ENCODE measurements around the gene RGS21.

The RGS21 gene

DNA sequence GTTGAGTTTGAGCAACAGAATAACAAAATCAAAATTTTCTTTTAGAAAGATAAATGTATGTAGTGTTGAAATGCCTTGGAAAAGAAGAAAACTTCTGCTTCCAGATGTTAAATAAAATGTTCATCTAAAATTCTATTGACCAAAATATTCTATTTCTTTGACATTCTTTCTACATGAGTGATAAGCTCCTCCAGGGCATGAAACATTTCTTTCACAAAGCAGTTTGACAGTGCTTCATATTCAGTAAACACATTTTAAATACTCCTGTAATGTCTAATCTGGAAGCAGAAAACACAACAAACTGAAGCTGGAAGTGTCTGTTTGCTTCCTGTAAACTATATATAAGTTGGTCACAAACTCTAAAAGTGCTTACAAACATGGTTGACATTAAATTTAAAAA, 61.5 kb downstream of the RGS21 start:
- DNase-seq (ENCODE audit: low read depth in 1 of 2, low spot score in 1 of 2), result no peak
- no peaks in the 10 kb centered on the region for H3K27me3 ChIP-seq (ENCODE audit: insufficient read depth, poor library complexity, severe bottlenecking)
- no peak overlapping the region for H3K27ac ChIP-seq (replicated peaks)
- no peak for TF ChIP-seq SPI1 (IDR thresholded peaks at IDR 0.05; ENCODE audit: borderline replicate concordance, low read depth)
- TF ChIP-seq, protein P1, sequence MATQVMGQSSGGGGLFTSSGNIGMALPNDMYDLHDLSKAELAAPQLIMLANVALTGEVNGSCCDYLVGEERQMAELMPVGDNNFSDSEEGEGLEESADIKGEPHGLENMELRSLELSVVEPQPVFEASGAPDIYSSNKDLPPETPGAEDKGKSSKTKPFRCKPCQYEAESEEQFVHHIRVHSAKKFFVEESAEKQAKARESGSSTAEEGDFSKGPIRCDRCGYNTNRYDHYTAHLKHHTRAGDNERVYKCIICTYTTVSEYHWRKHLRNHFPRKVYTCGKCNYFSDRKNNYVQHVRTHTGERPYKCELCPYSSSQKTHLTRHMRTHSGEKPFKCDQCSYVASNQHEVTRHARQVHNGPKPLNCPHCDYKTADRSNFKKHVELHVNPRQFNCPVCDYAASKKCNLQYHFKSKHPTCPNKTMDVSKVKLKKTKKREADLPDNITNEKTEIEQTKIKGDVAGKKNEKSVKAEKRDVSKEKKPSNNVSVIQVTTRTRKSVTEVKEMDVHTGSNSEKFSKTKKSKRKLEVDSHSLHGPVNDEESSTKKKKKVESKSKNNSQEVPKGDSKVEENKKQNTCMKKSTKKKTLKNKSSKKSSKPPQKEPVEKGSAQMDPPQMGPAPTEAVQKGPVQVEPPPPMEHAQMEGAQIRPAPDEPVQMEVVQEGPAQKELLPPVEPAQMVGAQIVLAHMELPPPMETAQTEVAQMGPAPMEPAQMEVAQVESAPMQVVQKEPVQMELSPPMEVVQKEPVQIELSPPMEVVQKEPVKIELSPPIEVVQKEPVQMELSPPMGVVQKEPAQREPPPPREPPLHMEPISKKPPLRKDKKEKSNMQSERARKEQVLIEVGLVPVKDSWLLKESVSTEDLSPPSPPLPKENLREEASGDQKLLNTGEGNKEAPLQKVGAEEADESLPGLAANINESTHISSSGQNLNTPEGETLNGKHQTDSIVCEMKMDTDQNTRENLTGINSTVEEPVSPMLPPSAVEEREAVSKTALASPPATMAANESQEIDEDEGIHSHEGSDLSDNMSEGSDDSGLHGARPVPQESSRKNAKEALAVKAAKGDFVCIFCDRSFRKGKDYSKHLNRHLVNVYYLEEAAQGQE (IDR thresholded peaks at IDR 0.05; ENCODE audit: insufficient replicate concordance, low read depth), result no peak
- no peak for TF ChIP-seq GABPA (IDR thresholded peaks at IDR 0.05; ENCODE audit: low read depth)
- no peak for TF ChIP-seq POLR2AphosphoS5 (IDR thresholded peaks at IDR 0.05; ENCODE audit: low read depth)
- TF ChIP-seq, protein P2, sequence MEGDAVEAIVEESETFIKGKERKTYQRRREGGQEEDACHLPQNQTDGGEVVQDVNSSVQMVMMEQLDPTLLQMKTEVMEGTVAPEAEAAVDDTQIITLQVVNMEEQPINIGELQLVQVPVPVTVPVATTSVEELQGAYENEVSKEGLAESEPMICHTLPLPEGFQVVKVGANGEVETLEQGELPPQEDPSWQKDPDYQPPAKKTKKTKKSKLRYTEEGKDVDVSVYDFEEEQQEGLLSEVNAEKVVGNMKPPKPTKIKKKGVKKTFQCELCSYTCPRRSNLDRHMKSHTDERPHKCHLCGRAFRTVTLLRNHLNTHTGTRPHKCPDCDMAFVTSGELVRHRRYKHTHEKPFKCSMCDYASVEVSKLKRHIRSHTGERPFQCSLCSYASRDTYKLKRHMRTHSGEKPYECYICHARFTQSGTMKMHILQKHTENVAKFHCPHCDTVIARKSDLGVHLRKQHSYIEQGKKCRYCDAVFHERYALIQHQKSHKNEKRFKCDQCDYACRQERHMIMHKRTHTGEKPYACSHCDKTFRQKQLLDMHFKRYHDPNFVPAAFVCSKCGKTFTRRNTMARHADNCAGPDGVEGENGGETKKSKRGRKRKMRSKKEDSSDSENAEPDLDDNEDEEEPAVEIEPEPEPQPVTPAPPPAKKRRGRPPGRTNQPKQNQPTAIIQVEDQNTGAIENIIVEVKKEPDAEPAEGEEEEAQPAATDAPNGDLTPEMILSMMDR (IDR thresholded peaks at IDR 0.05; ENCODE audit: insufficient read depth, low read length), result no peak
- no peak overlapping the region for H3K4me3 ChIP-seq (replicated peaks; ENCODE audit: insufficient read depth, low read length)

- no peak for DNase-seq (ENCODE audit: low read depth in 1 of 2, low spot score in 1 of 2)
- Histone ChIP-seq H3K27me3 (ENCODE audit: insufficient read depth, poor library complexity, severe bottlenecking) (no peaks in the 10 kb centered on the region), H3K27ac (replicated peaks) (no peak overlapping the region), H3K4me3 (replicated peaks; ENCODE audit: insufficient read depth, low read length) (no peak overlapping the region)
- TF ChIP-seq POLR2AphosphoS5 (IDR thresholded peaks at IDR 0.05; ENCODE audit: low read depth) (no peak), GABPA (IDR thresholded peaks at IDR 0.05; ENCODE audit: low read depth) (no peak), SPI1 (IDR thresholded peaks at IDR 0.05; ENCODE audit: borderline replicate concordance, low read depth) (no peak)
- TF ChIP-seq, protein P2 (IDR thresholded peaks at IDR 0.05; ENCODE audit: insufficient read depth, low read length), result no peak
- TF ChIP-seq, protein P1 (IDR thresholded peaks at IDR 0.05; ENCODE audit: insufficient replicate concordance, low read depth), result no peak
These were observed 62.1 kb downstream of the RGS21 start for GRCh38 chr1:192378878-192379277.

GRCh38 chr1:192379554-192379953, 62.8 kb downstream of the RGS21 start:
- no peak for DNase-seq (ENCODE audit: low read depth in 1 of 2, low spot score in 1 of 2)
- H3K27me3 ChIP-seq (ENCODE audit: insufficient read depth, poor library complexity, severe bottlenecking), result no peaks in the 10 kb centered on the region
- no peak overlapping the region for H3K27ac ChIP-seq (replicated peaks)
- no peak overlapping the region for H3K4me3 ChIP-seq (replicated peaks; ENCODE audit: insufficient read depth, low read length)
- TF ChIP-seq, protein P1 (IDR thresholded peaks at IDR 0.05; ENCODE audit: insufficient replicate concordance, low read depth), result no peak
- TF ChIP-seq, protein P2 (IDR thresholded peaks at IDR 0.05; ENCODE audit: insufficient read depth, low read length), result no peak
- TF ChIP-seq POLR2AphosphoS5 (IDR thresholded peaks at IDR 0.05; ENCODE audit: low read depth) (no peak), GABPA (IDR thresholded peaks at IDR 0.05; ENCODE audit: low read depth) (no peak), SPI1 (IDR thresholded peaks at IDR 0.05; ENCODE audit: borderline replicate concordance, low read depth) (no peak)

All from HL-60 (cell line).